Activated CD4-positive, alpha-beta T cell treated with anti-CD3 and anti-CD28 coated beads for 1 hour (primary cell): ENCODE results near the gene SYCP2L.
A peak's percentile ranks its signal among the peaks of the same experiment; 100 is the strongest.
"Not testable (repeated sequence)": the region's sequence is repeated elsewhere in the genome, so short reads cannot be mapped to it uniquely, and the experiment has no call there.

Experiments
- DNase-seq: peaks from one replicate; pipeline ENCODE4 v3.0.0-alpha.2; 2020

The SYCP2L gene

DNA sequence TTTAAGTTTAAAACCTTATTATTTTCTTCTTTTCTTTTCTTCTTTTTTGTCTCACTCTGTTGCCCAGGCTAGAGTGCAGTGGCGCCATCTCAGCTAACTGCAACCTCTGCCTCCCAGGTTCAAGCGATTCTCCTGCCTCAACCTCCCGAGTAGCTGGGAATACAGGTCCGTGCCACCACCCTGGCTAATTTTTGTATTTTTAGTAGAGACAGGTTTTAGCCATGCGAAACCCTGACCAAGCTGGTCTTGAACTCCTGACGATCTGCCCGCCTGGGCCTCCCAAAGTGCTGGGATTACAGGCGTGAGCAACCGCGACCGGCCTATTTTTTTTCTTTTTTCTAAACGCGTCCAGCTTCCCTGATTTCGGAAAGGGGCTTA, 4.6 kb upstream of the SYCP2L start:
- not testable (repeated sequence) for DNase-seq

DNA sequence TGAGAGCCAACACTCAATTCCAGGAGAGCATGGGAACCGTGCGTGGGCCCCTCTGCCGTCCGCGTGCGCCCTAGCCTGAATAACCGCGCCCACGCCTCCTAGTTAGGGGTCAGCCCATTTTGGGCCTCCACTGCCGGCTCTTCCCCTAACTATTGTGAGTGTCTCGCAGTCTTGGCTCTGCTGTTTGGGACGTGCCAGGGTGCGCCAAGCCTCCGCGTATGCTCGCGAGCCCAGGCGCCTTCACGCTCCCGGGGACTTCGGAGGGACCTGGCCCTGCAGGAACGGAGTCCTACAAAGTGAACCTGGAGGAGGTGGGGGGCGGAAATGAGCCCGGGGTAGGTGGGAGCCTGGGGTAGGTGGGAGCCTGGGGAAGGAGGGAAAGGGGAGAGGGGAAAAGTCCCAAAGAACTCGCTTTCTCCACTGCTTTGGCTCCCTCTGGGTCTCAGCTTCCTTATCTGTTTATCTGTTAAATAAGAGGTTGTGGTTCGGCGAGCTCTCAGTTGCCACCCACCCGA, 4.1 kb upstream of the SYCP2L start:
- no peak for DNase-seq

DNA sequence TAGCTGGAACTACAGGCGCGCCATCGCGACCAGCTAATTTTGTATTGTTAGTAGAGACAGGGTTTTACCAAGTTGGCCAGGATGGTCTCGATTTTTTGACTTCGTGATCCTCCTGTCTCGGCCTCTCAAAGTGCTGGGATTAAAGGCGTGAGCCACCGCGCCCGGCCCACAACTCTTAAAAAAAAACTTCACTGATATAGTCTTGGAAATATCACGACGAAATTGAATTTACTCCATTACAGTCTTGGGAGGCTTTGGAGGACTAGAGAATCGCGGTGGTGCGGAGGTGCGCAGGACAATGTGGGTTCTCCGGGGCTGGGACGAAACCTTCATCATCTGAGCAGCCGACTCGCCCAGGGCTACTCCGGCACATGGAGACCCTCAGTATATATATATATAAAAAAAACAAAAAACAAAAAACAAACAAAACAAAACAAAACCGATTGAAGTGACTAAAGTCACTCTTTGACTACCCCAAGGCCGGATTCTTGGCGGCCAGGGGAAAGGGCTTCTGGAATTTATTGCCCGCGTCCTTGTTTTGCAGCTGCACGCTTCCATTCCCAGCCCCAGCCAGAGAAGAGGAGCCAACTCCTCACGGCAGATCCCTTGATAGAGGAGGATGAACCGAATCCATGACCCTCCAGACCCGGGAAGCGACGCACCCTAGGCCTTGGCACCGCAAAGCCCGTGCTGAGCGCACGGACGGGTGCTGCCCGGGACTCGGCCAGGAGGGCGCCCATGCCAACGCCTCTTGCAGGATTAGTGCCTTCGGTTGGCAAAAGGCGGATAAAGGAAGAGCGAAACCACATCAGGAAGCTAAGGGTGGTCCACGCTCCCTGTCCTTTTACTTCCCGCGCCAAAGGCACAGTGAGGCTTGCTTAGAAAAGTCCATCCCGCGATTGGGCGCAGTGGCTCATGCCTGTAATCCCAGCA, 3.3 kb upstream of the SYCP2L start:
- DNase-seq, result no peak

DNA sequence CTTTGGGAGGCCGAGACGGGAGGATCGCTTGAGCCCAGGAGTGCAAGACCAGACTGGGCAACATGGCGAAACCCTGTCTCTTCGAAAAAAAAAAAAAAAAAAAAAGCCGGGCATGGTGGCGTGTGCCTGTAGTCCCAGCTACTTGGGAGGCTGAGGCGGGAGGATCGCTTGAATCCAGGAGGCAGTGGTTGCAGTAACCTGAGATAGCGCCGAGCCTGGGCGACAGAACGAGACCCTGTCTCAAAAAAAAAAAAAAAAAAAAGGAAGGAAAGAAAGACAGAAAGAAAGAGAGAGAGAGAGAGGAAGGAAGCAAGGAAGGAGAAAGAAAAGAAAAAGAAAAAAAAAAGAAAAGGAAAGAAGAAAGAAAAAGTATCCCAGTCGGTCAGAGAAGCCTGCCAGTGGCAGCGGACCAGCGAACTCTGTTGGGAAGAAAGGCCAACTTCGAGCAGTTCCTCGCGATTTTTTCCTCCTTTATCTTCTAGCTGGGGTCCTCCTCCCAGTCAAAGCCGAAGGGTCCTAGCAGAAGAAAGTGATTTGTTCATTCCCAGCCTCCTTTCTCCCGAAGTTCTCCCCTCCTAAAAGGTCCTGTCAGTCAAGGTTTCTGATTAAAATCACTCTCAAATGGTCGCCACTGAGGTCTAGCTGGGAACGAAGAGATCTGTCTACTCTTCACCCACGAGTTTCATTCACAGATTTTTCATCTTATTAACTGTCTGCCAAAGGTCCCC, 2.4 kb upstream of the SYCP2L start:
- no peak for DNase-seq

DNA sequence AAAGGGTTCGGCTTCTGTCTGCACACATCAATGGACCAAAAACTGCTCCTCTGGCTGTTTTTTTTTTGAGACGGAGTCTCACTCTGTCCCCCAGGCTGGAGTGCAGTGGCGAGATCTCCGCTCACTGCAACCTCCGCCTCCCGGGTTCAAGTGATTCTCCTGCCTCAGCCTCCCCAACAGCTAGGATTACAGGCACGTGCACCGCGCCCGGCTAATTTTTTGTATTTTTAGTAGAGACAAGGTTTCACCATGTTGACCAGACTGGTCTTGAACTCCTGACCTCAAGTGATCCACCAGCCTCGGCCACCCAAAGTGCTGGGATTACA, 524 bp upstream of the SYCP2L start:
- DNase-seq, result not testable (repeated sequence)

DNA sequence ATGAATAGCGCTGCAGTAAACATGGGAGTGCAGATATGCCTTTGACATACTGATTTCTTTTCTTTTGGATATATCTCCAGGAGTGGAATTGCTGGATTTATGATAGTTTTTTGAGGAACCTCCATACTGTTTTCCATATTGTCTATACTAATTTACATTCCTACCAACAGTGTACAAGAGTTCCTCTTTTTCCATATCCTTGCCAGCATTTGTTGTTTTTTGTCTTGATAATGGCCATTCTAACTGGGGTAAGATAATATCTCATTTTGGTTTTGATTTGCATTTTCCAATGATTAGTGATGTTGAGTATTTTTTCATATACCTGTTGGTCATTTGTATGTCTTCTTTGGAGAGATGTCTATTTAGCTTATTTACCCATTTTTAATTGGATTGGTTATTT, 3.3 kb downstream of the SYCP2L start:
- no peak for DNase-seq

DNA sequence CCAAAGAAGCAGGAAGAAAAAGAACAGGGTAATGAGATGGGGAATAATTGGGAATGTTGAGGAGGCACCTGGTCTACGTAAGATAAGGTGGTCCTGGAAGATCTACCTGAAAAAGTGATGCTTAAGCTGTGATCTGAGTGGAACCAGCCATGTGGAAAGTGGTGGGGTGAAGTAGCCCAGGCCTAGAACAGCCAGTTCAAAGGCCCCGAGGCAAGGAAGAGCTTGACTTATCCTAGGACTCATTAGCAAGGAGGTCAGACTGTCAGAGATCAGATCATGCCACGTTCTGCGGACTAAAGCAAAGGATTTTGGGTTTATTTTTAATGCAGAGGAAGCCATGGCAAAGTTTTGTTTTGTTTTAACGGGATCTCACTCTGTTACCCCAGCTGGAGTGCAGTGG, 5.1 kb downstream of the SYCP2L start:
- no peak for DNase-seq

DNA sequence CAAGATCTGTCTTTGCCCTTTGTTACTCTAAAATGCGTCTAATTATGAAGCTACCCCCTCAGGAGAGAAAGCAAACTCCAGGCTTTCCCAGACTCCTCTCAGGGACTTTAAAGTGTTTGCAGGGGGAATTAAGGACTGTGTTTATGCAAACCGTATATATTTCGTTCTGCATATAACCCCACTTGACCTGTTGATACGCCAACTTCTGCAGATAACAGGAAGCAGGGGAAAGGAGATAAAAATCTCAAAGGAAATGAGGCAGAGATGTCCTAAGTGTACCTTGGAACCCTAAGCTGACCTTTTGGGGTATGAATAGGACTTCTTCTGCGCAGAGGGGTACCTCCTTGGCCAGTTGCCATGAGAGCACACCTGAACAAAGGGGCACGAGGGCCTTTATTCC, 8.1 kb downstream of the SYCP2L start:
- no peak for DNase-seq

DNA sequence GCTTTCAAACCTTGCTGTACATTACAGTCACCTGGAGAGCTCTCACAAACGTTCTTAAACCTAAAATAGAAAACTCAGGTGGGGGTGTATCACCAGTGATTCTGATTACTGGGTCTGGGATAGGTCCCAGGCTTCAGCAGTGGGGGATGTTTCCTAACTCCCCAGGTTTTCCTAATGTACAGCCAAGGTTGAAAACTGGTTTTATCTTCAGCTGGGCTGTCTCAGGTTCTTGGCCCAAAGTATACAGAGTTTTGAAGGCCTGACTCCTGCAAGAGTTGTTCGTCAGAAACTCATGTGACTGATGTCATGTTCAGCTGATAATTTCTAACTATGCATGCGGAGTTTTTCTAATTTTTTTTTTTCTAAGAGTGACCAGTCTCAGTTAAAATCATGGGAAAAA, 9.8 kb downstream of the SYCP2L start:
- DNase-seq, result no peak

DNA sequence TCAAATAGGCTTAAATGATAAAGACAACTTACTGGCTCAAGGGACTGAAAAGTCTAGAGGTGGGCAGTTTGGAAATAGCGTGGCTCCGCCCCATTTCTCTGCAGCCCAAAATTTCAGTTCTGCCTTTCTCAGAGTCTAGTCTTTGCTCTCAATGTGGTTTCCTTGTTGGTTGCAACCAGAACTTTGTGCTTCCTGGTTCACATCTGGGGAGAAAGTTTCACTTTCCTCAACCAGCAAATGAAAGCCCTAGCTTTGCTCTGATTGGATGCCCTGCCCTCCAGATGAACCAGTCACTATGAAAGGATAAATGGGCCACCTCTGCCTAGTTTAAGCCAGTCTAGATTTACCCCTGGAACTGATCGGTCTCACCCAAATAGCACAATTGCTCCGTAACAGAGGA, 14.9 kb downstream of the SYCP2L start:
- DNase-seq, result no peak

DNA sequence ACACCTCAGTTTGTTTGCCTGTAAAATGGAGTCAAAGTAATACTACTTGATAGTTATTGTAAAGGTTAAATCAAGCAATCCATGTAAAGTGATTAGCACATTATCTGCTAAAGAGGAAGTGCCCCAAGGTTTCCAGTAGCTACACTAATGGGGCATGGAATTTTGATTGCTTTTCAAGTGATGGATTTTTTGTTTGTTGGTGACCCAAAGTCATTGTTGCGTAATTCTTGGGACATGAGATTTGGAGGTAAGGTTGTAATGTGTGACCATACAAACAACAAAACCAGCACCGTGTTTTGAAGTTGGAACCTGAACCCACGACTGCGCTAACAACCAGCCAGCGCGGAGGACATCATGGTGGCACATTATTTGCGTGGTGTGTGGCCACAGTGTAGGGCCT, 17.2 kb downstream of the SYCP2L start:
- DNase-seq, result no peak

DNA sequence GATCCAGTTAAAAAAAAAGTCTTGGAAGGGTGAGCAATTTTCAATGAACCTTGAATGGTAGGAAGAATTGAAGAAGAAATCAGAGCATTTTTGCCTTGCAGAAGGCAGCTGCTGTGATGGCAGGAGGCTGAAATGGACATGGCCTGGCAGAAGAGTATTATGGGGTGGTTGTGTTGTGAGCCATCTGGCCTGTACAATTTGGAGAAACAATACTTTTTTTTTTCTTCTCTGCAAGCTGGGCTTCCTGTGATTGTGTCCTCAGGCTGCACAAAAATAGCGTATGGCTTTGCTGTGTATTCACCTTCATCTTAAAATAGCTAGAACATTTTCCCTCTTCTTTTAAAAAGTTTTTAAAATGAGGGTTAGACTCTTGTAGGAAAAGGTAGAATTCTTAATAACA, 21.4 kb downstream of the SYCP2L start:
- DNase-seq, result no peak

DNA sequence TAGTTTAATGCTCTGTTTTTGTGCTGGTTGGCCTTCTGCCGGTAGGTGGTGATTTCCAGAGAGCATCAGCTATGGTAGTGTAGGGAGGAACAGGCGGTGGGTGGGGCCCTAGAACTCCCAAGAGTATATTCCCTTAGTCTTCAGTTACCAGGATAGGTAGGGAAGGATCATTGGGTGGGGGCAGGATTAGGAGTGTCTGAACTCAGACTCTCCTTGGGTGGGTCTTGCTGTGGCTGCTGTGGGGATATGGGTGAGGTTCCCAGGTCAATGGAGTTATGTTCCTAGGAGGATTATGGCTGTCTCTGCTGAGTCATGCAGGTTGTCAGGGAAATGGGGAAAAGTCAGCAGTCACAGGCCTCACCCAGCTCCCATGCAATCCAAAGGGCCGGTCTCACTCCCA, 32.7 kb downstream of the SYCP2L start:
- DNase-seq, result not testable (repeated sequence)

DNA sequence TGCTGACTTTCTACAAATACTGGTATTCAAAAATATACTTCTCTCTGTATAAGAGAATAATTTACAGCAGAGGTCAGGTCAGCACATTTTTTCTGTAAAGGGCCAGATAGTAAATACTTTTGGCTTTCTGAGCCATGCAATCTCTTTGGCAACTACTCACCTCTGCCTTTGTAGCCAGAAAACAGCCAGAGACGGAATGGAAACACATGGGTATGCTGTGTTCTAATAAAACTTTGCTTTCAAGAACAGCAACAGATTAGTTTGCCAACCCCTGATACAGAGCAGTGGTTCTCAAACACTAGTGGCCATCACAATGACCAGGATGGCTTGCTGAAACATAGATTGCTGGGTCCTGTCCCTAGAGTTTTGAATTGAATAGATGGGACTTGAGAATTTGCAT, 46.3 kb downstream of the SYCP2L start:
- DNase-seq, result no peak

DNA sequence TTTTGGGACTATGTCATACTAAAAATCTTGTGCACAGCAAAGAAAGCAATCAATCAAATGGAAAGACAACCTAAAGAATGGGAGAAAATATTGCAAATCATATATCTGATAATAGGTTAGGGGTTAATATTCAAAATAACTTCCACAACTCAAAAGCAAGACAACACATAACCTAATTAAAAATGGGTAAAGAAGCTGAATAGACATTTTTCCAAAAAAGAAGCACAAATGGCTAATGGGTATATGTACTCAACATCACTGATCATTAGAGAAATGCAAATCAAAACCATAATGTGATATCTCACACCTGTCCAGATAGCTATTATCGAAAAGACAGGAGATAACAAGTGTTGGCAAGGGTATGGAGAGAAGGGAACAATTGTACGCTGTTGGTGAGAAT, 53.0 kb downstream of the SYCP2L start:
- DNase-seq, result no peak

DNA sequence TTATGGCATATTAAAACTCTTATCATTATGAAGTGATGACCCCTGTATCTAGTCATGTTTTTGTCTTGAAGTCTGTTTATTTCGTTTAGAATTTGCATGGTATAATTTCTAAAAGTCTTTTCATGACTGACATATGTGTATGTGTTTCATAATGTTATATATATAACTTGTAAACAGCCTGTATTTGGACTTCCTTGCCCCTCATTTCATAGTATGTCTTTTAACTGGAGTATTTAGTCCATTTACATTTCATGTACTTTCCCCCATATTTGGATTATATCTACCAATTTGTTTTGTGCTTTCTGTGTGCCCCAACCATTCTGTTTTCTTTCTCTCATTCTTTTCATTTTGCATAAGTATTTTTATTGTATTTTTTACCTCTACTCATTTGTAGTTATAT, 59.0 kb downstream of the SYCP2L start:
- no peak for DNase-seq

DNA sequence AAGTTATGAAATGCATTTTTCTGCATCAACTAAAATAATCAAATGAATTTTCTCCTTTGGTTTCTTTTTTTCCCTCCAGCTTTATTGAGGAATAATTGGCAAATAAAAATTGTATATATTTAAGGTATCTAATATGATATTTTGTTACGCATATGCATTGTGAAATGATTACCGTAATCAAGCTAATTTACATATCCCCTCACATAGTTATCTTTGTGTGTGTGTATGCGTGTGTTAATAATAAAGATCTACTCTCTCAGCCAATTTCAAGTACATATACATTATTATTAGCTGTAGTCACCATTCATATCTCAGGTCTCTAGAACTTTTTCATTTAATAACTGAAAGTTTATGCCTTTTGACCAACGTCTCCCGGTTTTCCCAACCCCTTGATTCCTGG, 61.1 kb downstream of the SYCP2L start:
- no peak for DNase-seq

DNA sequence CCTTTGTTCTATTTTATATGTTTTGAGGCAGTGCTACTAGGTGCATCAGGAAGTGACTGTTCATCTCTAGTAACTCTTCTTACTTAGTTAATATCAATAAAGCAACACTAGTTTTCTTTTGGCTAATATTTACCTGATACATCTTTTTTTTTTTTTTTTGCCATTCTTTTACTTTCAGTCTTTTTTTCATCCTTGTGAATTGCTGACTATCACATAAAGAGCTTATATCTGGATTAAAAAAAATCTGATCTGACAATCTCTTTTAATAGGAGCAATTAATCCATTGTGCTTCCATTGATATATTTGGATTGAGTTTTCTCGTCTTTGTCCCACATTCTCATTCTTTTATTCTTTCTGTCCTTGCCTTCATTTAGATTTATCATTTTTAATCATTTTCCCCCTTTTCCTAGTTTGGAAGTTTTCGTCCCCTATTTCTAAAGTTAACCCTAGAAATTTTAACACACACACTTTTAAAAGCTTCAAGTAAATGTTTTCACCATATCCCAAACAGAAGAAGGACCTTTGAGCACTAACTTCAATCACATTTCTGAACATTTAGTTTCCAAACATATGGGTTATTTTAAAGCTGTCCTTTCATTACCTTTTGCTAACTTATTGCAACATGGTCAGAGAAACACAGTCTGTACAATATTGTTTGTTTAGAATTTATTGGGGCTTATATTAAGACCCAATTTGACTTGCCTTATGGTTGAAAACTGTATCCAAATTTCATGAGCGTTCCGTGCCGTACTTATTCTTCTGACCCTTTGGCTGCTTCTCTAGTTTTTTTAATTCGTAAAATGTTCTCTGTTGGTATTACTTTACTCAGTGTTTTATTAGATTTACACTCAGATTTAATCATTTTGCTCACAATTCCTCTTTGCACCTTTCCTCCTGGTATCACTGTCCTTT, 63.0 kb downstream of the SYCP2L start:
- no peak for DNase-seq

DNA sequence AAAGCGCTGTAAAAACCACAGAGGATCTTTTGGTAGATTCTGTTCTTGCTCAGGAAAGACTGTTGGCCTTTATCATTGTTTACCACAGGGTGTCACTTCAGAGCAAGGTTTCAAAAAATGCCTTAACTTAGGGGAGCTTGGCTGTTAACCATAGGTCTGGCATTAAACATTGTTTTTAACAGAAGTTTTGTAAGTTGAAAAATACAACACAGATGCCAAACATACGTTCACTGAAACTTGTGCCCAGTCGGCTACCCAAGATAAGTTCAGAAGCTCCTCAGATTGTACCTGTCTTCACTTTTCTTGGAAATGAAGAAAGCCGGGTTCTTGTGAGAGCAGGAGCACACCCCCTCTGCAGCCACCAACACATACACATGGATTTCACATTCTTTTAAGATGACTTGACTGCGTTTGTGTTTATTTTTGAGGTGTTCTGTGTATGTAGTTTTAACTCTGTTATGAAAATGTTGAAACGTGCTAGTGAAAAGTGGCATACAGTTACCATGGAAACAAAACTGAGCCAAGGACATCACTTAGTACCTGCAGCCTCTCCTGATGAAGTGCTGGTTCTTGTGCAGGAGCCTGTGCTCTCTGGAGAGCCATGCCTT, 64.9 kb downstream of the SYCP2L start:
- DNase-seq, result no peak

DNA sequence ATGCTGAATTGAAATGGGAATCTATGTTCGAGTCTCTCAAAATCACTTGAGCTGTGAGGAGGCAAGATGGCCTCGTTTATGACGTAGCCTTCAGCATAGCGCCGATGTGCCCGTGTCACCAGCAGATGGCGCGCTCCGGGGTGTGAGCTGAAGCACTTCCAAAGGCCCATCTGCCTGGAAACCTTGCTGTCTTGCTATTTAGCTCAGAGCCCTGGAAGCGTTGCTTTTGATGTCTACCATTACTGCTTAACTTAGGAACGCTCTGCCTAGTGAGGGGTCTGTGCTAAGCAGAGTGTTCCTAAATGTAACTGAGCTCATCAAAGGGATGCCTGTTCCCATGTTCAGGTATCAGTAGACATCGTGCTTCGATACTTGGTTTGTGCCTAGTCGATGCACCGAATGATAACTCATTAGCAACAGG, 67.7 kb downstream of the SYCP2L start:
- peak; percentile 22 for DNase-seq

DNA sequence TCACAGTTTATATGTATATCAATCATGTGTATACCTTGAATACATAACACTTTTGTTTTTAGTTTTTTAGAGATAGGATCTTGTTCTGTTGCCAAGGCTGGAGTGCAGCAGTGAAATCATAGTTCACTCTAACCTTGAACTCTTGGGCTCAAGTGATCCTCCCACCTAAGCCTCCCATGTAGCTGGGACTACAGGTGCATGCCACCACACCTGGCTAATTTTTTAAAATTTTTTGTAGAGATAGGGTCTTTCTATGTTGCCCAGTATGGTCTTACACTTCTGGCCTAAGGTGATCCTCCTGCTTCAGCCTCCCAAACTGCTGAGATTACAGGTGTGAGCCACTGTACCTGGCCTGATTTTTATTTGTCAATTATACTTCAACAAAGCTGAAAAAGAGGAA, 69.9 kb downstream of the SYCP2L start:
- no peak for DNase-seq

DNA sequence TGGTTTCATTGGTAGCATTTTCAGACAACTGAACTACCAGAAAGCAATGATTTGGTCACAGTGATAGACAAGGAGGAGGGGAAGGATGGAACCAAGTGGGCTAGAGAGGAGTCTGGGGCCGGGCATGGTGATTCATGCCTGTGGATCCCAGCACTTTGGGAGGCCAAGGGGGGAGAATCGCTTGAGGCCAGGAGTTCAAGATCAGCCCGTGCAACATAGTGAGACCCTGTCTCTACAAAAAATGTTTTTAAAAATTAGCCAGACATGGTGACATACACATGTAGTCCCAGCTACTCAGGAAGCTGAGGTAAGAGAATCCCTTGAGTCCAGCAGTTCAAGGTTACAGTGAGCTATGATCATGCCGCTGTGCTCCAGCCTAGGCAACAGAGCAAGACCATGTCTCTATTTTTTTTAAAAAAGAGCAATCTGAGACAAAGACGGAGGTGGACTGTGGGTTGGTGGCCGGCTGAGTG, 70.6 kb downstream of the SYCP2L start:
- no peak for DNase-seq

DNA sequence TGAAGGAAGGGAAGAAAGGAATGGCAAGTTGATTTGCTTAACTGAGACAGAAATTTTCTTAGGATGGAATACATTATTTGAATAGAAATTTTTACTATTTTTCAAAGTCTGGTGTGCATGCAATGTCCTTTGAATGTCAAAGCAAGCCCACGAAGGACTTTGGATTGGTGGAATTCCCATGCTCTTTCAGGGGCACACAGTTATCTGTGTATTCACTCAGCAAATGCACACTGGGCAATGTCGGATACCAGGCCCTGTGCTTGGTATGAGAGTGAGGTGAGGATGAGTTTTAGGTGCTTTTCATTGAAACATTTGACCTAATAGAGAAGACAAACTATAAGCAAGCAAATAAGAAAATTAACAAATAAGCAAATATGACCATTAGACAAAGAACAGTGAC, 73.3 kb downstream of the SYCP2L start:
- no peak for DNase-seq
